ENCODE results near the gene KRTAP4-12. TPM values are rescaled to one million over a fixed set of nuclear protein-coding genes. Genes with fewer than 3 reads are reported as not detected.
"Not testable (repeated sequence)": the region's sequence is repeated elsewhere in the genome, so short reads cannot be mapped to it uniquely, and the experiment has no call there.

Gene KRTAP4-12
- total RNA-seq, 1 donor from 2014 or later: not detected

GRCh38 chr17:41126412-41126811, 2.4 kb upstream of the KRTAP4-12 start:
- no peak for DNase-seq (ENCODE audit: low spot score)

DNA sequence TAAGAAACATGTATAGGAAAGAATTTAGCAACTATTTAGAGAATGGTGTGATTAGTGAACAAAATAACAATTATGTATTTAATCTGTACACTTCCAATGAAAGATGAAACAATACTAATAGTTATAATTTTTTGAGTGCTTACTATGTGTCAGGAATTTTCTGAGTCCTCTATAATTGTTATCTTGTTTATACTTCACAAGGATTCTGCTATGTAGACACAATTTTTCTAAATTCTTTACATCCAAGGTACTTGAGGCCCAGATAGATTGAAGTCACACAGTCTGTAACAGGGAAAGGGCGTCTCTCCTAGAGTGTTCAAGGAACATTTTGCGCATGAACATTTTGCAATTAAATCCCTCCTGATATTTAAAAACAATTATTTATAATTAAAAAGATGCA, 1.1 kb upstream of the KRTAP4-12 start:
- DNase-seq (ENCODE audit: low spot score): no peak

DNA sequence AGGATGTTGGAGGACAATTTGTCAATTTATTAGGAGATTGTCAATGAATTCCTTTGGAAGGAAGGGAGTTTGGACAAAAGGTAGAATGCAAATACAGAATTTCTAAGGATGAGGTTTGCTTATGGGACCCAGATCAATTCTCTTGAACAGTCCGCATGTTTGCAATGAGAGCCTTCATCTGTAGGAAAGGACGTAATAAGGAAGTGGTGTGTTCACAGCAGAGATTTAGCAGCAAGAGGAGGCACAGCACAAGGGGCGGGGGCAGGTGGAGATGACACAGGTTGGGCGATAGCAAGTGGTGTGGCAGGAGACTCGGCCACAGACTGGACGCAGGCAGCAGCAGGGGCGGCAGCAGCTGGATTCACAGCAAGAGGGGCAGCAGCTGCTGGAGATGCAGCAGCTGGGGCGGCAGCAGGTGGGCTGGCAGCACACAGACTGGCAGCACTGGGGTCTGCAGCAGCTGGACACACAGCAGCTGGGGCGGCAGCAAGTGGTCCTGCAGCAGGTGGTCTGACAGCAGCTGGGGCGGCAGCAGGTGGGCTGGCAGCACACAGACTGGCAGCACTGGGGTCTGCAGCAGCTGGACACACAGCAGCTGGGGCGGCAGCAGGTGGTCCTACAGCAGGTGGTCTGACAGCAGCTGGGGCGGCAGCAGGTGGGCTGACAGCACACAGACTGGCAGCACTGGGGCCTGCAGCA, 541 bp downstream of the KRTAP4-12 start:
- DNase-seq (ENCODE audit: low spot score): not testable (repeated sequence)

DNA sequence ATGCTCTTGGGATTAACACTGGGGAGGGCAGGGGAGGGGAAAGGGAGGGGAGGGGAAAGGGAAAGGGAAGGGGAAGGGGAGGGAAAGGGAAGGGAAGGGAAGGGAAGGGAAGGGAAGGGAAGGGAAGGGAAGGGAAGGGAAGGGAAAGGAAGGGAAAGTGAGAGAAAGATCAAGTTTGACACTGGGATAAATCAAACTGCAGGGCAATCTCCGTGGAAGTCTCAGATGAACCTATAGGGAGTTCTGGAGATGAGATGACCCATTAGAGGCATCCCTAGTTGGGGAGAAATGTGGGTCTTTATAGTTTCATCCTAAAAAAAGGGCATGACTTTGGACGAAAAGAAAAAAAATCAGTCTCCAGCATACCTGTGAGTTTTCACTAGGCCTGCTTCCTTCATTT, 2.2 kb downstream of the KRTAP4-12 start:
- DNase-seq (ENCODE audit: low spot score): no peak

DNA sequence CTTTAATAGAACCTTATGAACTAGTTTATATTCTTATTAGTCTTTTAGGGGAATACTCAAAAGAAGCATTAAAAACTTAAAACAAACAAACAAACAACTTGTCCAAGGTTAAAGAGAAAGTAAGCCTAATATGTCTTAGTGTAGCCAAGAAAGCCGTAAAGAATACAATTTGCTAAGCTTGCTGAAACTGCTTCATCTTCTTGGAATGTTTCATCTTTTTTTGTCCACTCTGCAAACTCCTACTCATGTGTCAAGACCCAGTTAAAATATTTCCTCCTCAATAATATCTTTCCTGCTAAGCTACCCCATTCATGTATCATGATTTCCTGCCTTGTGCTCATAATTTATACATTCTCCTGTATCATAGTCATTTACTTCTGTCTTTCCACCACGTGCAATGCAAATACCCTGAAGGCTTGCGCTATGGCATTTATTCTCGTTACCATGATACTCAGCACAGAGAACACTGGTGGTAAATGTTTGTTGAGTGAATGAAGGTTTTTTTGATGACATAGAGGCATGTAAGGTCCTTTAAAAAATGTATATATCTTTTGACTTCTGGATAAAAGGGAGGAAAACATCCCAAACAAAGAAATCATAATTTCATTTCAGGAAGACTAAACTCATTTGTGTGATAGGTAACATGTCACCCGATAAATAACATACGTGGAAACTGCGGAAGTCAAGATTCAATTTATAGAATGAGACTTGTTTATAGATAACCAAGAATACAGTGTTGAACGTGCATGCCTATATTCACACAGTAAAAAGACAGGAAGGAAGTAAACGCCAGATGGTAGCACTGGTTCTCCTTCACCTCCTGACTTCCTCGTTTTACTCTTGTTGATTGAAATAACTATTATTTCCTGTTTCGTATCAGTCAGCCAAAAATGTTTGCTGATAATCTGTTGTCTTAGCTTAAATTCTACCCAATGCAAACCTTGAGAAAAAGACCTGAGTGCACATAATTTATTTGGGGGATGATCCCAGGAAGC, 4.0 kb downstream of the KRTAP4-12 start:
- not testable (repeated sequence) for DNase-seq (ENCODE audit: low spot score)

GRCh38 chr17:41118721-41119120, 5.3 kb downstream of the KRTAP4-12 start:
- no peak for DNase-seq (ENCODE audit: low spot score)

DNA sequence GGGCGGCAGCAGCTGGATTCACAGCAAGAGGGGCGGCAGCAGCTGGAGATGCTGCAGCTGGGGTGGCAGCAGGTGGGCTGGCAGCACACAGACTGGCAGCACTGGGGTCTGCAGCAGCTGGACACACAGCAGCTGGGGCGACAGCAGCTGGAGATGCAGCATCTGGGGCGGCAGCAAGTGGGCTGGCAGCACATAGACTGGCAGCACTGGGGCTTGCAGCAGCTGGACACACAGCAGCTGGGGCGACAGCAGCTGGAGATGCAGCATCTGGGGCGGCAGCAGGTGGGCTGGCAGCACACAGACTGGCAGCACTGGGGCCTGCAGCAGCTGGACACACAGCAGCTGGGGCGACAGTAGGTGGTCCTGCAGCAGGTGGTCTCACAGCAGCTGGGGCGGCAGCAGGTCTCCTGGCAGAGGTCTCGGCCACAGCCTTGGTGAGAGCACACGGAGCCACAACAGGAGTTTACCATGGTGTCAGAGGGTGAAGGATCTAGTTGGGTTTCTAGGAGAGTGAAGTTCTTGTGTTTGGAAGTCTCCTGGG, 6.1 kb downstream of the KRTAP4-12 start, which contains the start of gene KRTAP4-11:
TSS of gene KRTAP4-11 (minus strand) at position 528 of the 541 bp plus-strand sequence. CDS start at position 470, 58 bp downstream.
- DNase-seq (ENCODE audit: low spot score): not testable (repeated sequence)

DNA sequence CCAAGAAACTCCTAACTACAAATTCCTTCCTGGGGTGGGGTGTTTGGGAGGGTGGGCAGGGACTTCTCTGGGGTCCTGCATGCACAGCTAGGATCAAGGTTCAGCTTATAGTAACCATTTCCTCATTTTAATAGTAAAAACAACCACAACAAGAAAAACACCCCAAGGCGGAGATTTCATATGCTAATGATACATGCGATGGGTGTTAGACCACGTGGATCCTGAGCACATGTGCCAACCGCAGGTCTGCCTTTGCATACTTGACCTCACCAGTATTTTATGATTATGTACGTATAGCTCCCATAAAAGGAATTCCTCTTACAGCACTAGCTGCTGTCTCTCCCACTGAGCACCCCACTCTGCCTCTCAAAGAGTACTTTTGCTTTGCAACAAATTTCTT, 7.7 kb downstream of the KRTAP4-12 start:
- no peak for DNase-seq (ENCODE audit: low spot score)

DNA sequence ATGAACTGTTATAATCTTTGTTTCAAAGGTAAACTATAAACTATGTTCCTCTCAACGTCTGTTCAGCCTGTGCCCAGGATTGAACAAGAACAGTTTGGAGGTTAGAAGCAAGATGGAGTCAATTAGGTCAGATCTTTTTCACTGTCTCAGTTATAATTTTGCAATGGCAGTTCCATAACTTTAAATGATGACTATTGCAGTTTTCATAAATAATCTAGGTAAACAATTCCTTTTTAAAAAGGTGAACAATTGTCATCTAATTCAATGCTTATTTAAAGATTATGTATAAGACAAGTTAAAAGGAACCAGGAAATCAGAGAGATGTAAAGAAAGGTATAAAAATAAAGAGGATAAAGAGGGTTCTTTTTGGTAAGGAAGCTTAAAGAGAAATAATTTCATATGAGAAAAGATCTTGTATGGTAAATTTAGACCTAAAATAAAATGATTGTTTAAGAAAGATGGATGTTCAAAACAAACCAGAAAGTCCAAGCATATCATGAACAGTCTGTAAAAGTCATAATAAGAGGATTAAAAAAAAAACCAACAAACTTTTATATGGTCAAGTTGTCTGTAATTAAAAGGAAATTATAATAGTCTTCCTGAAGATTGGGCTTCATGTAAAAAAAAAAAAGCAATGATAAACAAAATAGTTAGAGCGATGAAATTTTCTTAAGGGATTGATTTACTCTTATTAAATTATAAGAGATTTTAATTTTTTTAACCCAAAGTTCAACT, 12.7 kb downstream of the KRTAP4-12 start:
- no peak for DNase-seq (ENCODE audit: low spot score)

DNA sequence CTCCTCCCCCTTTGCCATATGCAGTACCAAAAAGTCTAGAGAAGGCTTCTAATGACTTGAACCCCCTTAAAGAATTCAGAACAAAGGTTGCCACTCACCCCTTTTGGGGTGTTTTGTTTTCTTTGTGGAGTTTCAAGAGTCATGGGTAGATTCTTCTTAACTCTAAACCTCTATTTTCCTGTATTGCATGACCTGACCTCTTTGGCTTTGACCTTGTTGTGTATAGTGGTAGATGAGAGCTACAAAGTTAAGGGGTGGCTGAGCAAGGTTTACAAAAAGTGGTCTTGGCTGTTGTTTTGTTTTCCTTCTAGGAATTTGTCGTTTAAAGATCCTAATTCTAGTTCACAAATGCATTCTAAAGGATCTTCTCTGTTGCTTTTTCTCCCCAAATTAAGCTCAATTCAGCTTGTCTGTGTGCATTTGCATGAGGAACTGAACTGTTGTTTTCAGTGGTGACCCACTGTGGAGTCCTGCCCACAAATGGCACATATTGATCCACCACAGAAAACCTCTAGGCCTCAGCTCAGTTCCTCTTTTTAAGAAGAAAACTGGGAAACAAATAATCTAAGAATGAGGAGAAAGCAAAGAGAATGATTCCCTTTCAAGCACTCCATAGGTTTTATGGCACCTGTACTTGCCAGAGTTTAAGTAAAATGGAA, 15.1 kb downstream of the KRTAP4-12 start:
- DNase-seq (ENCODE audit: low spot score): not testable (repeated sequence)

- no peak for DNase-seq (ENCODE audit: low spot score)
Measured at GRCh38 chr17:41107941-41108450, 16.0 kb downstream of the KRTAP4-12 start.

DNA sequence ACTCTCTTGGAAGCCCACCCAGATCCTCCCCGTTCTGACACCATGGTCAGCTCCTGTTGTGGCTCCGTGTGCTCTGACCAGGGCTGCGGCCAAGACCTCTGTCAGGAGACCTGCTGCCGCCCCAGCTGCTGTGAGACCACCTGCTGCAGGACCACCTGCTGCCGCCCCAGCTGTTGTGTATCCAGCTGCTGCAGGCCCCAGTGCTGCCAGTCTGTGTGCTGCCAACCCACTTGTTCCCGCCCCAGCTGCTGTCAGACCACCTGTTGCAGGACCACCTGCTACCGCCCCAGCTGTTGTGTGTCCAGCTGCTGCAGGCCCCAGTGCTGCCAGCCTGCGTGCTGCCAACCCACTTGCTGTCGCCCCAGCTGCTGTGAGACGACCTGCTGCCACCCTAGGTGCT, 18.6 kb downstream of the KRTAP4-12 start, which contains the start of gene KRTAP4-9:
TSS of gene KRTAP4-9 (plus strand) at position 43 of the 400 bp plus-strand sequence. CDS start at position 43, 0 bp downstream.
- DNase-seq (ENCODE audit: low spot score): not testable (repeated sequence)

- not testable (repeated sequence) for DNase-seq (ENCODE audit: low spot score)
Measured at GRCh38 chr17:41104386-41105038, 19.5 kb downstream of the KRTAP4-12 start.

DNA sequence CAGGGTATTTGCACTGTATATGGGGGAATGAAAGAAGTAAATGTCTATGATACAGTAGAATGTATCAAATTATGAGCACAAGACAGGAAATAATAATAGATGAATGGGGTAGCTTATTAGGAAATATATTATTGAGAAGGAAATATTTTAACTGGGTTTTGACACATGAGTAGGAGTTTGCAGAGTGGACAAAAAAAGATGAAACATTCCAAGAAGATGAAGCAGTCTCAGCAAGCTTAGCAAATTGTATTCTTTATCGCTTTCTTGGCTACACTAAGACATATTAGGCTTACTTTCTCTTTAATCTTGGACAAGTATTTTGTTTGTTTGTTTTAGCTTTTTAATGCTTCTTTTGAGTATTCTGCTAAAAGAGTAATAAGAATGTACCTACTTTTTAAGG, 20.1 kb downstream of the KRTAP4-12 start:
- no peak for DNase-seq (ENCODE audit: low spot score)

GRCh38 chr17:41101586-41102259, 22.3 kb downstream of the KRTAP4-12 start, which contains the start of gene KRTAP4-16:
Gene KRTAP4-16, minus strand, starts transcription at chr17:41102209. Its CDS starts 0 bp downstream, at chr17:41102209.
- DNase-seq (ENCODE audit: low spot score): no peak

DNA sequence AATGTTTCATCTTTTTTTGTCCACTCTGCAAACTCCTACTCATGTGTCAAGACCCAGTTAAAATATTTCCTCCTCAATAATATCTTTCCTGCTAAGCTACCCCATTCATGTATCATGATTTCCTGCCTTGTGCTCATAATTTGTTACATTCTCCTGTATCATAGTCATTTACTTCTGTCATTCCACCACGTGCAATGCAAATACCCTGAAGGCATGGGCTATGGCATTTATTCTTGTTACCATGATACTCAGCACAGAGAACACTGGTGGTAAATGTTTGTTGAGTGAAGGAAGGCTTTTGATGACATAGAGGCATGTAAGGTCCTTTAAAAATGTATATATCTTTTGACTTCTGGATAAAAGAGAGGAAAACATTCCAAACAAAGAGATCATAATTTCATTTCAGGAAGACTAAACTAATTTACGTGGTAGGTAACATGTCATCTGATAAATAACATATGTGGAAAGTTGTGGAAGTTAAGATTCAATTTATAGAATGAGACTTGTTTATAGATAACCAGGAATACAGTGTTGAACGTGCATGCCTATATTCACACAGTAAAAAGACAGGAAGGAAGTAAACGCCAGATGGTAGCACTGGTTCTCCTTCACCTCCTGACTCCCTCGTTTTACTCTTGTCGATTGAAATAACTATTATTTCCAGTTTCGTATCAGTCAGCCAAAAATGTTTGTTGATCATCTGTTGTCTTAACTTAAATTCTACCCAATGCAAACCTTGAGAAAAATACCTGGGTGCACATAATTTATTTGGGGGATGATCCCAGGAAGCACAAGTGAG, 24.1 kb downstream of the KRTAP4-12 start:
- DNase-seq (ENCODE audit: low spot score): not testable (repeated sequence)

GRCh38 chr17:41098481-41098880, 25.5 kb downstream of the KRTAP4-12 start:
- DNase-seq (ENCODE audit: low spot score): no peak

- DNase-seq (ENCODE audit: low spot score): no peak
Measured at GRCh38 chr17:41098042-41098441, 25.9 kb downstream of the KRTAP4-12 start, which contains the start of gene KRTAP4-8. Gene KRTAP4-8, minus strand, starts transcription at chr17:41098142. Its CDS starts 58 bp downstream, at chr17:41098084.
